Ishikawa (cell line): ENCODE data around the gene C22orf31.

Experiments used
- CEBPB ChIP-seq: IDR thresholded peaks from 2 replicates; pipeline ENCODE4 v1.6.1; 2012
- CREB1 ChIP-seq: IDR thresholded peaks from 2 replicates; pipeline ENCODE4 v1.6.1; 2012; ENCODE audit warnings: low read depth
- EGR1 ChIP-seq: IDR thresholded peaks from 2 replicates; pipeline ENCODE4 v1.6.1; 2012
- EP300 ChIP-seq: IDR thresholded peaks from 2 replicates; pipeline ENCODE4 v1.6.1; 2012; ENCODE audit warnings: borderline replicate concordance
- FOXM1 ChIP-seq: IDR thresholded peaks from 2 replicates; pipeline ENCODE4 v1.6.1; 2012; ENCODE audit warnings: low read depth, borderline replicate concordance
- MAX ChIP-seq: IDR thresholded peaks from 2 replicates; pipeline ENCODE4 v1.6.1; 2012
- NFIC ChIP-seq: IDR thresholded peaks from 2 replicates; pipeline ENCODE4 v1.6.1; 2012
- RAD21 ChIP-seq: IDR thresholded peaks from 2 replicates; pipeline ENCODE4 v1.6.1; 2012; ENCODE audit warnings: low read depth
- REST ChIP-seq: IDR thresholded peaks from 2 replicates; pipeline ENCODE4 v1.6.1; 2012; ENCODE audit warnings: low read depth, mild to moderate bottlenecking
- TAF1 ChIP-seq: IDR thresholded peaks from 2 replicates; pipeline ENCODE4 v1.6.1; 2012; ENCODE audit warnings: low read depth, mild to moderate bottlenecking
- TCF12 ChIP-seq: IDR thresholded peaks from 2 replicates; pipeline ENCODE4 v1.6.1; 2012; ENCODE audit warnings: low read depth
- TEAD4 ChIP-seq: IDR thresholded peaks from 2 replicates; pipeline ENCODE4 v1.6.1; 2012
- YY1 ChIP-seq: IDR thresholded peaks from 2 replicates; pipeline ENCODE4 v1.6.1; 2012; ENCODE audit warnings: low read depth
- ZBTB7A ChIP-seq: IDR thresholded peaks from 2 replicates; pipeline ENCODE4 v1.6.1; 2012; ENCODE audit warnings: low read depth
- TF ChIP-seq, protein P1 (sequence below): IDR thresholded peaks from 2 replicates; pipeline ENCODE4 v1.6.1; 2012

The C22orf31 gene

DNA sequence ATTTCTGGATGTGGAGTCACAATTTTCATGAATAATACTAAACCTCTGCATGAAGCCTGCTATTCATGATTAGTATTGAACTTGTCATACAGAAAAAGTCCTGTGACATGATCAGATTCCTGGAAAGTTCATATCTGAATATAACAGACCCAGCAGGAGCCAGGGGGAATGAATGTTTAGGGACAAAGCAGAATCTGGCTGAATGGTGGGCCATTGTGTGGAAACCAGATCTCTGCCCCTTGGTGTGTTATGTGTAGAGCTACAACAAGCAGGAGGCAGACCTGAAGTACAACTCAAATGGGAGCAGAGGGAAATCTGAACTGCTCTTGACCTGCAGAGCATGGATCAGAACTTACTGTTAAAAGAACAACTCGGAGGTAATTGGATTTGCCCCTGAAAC lies 41.5 kb upstream of the C22orf31 start:
- TF ChIP-seq TAF1 (no peak), TEAD4 (no peak), CEBPB (no peak), EP300 (no peak), ZBTB7A (no peak), CREB1 (no peak), REST (no peak), EGR1 (no peak), TCF12 (no peak), YY1 (no peak), NFIC (no peak), FOXM1 (no peak), RAD21 (no peak), MAX (no peak)
- TF ChIP-seq, protein P1, sequence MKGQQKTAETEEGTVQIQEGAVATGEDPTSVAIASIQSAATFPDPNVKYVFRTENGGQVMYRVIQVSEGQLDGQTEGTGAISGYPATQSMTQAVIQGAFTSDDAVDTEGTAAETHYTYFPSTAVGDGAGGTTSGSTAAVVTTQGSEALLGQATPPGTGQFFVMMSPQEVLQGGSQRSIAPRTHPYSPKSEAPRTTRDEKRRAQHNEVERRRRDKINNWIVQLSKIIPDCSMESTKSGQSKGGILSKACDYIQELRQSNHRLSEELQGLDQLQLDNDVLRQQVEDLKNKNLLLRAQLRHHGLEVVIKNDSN = no peak

GRCh38 chr22:29102300-29102699 lies 40.7 kb upstream of the C22orf31 start:
- no peak for TF ChIP-seq TAF1

DNA sequence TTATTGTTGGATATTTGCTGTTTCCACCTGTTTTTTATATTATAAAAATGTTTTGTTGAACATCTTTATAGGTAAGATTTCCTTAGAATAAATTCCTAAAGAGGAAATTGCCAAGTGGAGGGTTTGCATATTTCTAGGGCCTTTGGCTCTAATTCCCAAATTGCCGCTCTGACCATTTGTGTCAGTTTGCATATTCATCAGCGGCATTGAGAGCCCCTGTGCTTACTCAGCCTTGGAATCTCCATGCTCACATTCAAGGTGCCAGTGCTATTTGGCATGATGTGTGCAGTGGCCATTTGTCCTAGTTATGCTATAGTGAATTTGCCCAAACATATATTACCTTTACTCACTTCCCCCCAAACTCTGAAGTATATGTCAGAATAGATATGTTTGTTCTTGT lies 36.7 kb upstream of the C22orf31 start:
- TF ChIP-seq TEAD4 (no peak), TCF12 (no peak), ZBTB7A (no peak), EGR1 (no peak), CEBPB (no peak), TAF1 (no peak)
- TF ChIP-seq, protein P1 = no peak

DNA sequence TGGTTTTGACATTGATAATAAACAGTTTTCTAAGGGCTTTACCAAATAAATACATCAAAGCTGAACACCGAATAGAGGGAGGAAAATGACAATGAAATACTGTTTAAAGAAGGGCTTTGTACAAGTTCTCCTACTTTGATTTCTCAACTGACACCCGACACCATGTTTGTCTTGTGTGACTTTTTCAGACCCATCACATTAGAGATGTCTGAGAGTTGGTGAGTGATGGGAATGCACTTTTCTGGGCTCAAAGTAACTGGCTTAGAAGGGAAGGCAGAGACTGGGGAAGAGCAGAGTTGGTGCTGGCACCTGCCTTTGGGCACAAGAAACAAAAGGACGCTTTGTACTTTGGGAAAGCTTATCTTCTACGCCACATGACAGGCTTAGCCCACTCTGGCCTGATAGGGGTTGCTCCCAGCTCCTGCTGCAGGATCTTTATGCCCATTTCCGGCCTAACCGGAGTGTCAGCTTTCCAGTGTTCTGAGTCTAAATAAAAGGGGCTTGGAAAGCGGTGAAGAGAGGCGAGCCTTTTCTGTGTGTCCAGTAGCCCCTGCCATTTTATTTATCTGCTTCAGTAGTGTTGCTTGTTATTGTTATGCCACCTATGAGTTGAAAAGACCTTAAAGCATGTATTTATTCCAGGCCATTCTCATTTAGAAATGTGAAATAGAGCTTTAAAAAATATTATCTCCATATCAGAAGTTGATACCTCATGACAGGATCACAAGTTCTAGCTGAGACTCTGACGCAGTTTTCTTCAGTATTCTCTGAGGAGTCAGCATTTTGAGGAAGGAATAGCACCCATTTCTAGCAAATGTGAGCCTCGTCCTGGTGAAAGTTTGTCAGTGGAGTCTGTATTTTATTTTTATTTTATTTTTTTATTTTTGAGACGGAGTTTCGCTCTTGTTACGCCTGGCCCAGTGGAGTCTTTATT lies 35.4 kb upstream of the C22orf31 start:
- TF ChIP-seq FOXM1 = no peak
- no peak for TF ChIP-seq MAX
- TF ChIP-seq TEAD4 = no peak
- TF ChIP-seq CEBPB = no peak
- TF ChIP-seq TAF1 = no peak
- TF ChIP-seq CREB1 = no peak
- no peak for TF ChIP-seq REST

DNA sequence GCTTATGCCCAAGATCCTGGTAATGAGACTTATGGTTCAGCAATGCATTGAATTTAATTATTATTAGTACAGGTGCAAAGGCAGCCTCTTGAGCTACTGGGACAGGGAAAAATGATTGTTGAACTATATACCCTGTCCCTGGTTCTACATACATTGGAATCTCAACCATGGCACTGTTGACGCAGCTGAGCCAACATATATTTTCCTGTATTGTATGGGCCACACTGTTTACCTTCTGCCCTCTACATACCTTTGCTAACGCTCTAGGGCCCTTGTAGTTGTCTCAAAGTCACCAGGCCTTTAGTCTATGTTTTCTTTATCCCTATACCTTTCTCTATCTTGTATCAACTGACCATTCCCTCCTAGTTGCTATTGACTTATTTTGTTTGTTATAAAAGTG lies 33.8 kb upstream of the C22orf31 start:
- TF ChIP-seq EP300 = no peak
- TF ChIP-seq ZBTB7A = no peak
- TF ChIP-seq RAD21 = no peak
- TF ChIP-seq TEAD4 = no peak
- TF ChIP-seq TAF1 = no peak
- no peak for TF ChIP-seq REST
- no peak for TF ChIP-seq YY1
- no peak for TF ChIP-seq NFIC
- no peak for TF ChIP-seq EGR1
- TF ChIP-seq FOXM1 = no peak
- TF ChIP-seq MAX = no peak
- TF ChIP-seq, protein P1 = no peak
- TF ChIP-seq CREB1 = no peak
- TF ChIP-seq TCF12 = no peak
